Activated naive CD4-positive, alpha-beta T cell treated with anti-CD3 and anti-CD28 coated beads, Interleukin-2, amount 10 ng/mL, durations not matched to agents 7 days and 5 days (primary cell): ENCODE data around the gene ADRA2B.
"Not testable (repeated sequence)": the region's sequence is repeated elsewhere in the genome, so short reads cannot be mapped to it uniquely, and the experiment has no call there.

Experiments used
- CTCF ChIA-PET: fragments of 350-600 bp; sonication (Branson Sonifier 250); formaldehyde crosslinking; loops from one replicate; lab custom pipeline; 2021; ENCODE audit warnings: antibody characterized with exemption; lab: Charles Lee
- DNase-seq: peaks from one replicate; pipeline ENCODE4 v3.0.0-alpha.2; 2020
- H3K27ac Mint-ChIP-seq: one replicate; pipeline ENCODE4 v1.8.0; 2021; ENCODE audit warnings: mild to moderate bottlenecking, moderate library complexity, mixed read lengths
- H3K27me3 Mint-ChIP-seq: one replicate; pipeline ENCODE4 v1.8.0; 2021; ENCODE audit warnings: mild to moderate bottlenecking, mixed read lengths
- H3K36me3 Mint-ChIP-seq: one replicate; pipeline ENCODE4 v1.8.0; 2021; ENCODE audit warnings: mixed read lengths
- H3K4me1 Mint-ChIP-seq: one replicate; pipeline ENCODE4 v1.8.0; 2021; ENCODE audit warnings: mixed read lengths
- H3K4me3 Mint-ChIP-seq: one replicate; pipeline ENCODE4 v1.8.0; 2021; ENCODE audit warnings: mild to moderate bottlenecking, moderate library complexity, mixed read lengths
- H3K9me3 Mint-ChIP-seq: one replicate; pipeline ENCODE4 v1.8.0; 2021; ENCODE audit warnings: mixed read lengths

The ADRA2B gene

GRCh38 chr2:96067902-96068581, 48.3 kb downstream of the ADRA2B start:
- CTCF ChIA-PET, H3K36me3 Mint-ChIP-seq, H3K4me3 Mint-ChIP-seq, H3K9me3 Mint-ChIP-seq, H3K27ac Mint-ChIP-seq, H3K4me1 Mint-ChIP-seq, DNase-seq: not testable (repeated sequence)
- H3K27me3 Mint-ChIP-seq, result peaks cover 22% of the 10 kb centered on the region

DNA sequence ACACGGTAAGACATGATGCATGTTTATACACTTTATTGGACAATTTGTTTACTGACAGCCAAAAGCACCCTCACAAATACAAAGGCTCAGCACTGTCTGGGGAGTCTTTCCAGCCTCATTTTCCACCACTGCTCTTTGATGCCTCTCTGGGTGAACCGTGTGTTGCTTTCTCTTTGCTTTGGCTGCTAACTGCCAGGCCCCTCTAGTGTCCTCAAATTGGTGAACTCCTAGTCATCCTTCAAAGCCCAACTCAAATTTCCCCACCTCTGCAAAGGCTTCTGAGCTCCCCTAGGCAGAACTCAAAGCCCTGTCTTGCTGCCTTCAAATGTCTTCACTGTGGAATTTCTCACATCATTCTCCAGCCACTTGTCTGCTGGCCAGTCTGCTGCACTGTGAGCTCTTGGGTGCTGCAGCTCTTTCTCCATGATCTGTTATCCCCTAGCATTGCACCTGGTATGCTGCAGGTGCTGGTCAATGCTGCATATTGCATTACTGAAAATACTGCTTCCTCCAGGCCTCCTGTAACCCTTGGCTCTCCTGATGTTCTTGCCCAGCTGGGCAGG, 49.2 kb downstream of the ADRA2B start:
- H3K36me3 Mint-ChIP-seq, CTCF ChIA-PET, H3K4me3 Mint-ChIP-seq, H3K27ac Mint-ChIP-seq, H3K9me3 Mint-ChIP-seq, DNase-seq, H3K4me1 Mint-ChIP-seq: not testable (repeated sequence)
- peaks cover 18% of the 10 kb centered on the region for H3K27me3 Mint-ChIP-seq

DNA sequence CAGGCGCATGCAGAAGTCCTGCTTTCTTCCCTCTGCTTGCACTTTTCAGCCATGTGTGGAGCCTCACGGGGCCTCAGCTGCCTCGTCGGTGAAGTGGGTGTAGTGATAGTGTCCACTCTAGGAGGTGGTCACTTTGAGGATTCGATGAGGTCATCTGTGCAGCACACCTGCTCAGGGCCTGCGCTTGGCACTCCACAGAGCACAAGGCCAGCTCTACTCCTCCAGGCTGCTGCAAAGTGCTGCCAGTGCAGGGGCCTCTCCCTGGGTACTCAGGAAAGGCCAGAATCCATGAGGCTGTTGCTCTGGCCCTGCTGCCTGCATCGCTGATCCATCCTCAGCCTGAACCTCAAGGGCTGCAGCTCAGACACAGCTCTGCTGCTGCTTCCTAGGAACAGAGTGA, 49.9 kb downstream of the ADRA2B start:
- not testable (repeated sequence) for H3K4me1 Mint-ChIP-seq, H3K4me3 Mint-ChIP-seq

DNA sequence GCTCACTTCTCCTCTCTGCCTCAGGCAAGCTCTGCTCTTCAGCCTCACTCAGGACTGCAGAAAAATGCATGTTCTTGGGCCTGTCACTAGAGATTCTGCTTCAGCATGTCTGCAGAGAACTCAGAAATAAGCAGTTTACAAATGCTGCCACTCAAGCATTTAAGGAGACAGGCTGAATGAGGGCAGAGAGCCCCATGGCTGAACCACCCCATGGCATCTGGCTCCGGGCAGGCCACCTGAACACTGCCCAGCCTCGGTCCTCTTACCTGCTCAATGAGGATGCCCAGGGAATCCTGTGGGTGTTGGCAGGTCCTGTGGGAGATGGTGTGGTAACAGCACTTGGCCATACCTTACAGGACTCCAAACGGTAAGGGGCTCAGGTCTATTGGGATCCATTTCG, 50.4 kb downstream of the ADRA2B start:
- CTCF ChIA-PET, H3K27ac Mint-ChIP-seq, DNase-seq, H3K4me1 Mint-ChIP-seq, H3K4me3 Mint-ChIP-seq, H3K36me3 Mint-ChIP-seq, H3K9me3 Mint-ChIP-seq: not testable (repeated sequence)
- peaks cover 11% of the 10 kb centered on the region for H3K27me3 Mint-ChIP-seq

More for the DNA sequence above, 49.9 kb downstream of the ADRA2B start:
- H3K36me3 Mint-ChIP-seq, H3K27ac Mint-ChIP-seq, CTCF ChIA-PET, H3K9me3 Mint-ChIP-seq, DNase-seq: not testable (repeated sequence)
- peaks cover 17% of the 10 kb centered on the region for H3K27me3 Mint-ChIP-seq

- H3K4me1 Mint-ChIP-seq, result peaks cover 6% of the 10 kb centered on the region
- CTCF ChIA-PET, result no interaction called here
- no peaks in the 10 kb centered on the region for H3K36me3 Mint-ChIP-seq
- no peak overlapping the region for H3K27ac Mint-ChIP-seq
- no peak for DNase-seq
- no peaks in the 10 kb centered on the region for H3K9me3 Mint-ChIP-seq
- no peak overlapping the region for H3K4me3 Mint-ChIP-seq
- peaks cover 8% of the 10 kb centered on the region for H3K27me3 Mint-ChIP-seq
Measured at GRCh38 chr2:96065381-96065930, 50.9 kb downstream of the ADRA2B start.

- H3K27ac Mint-ChIP-seq, DNase-seq, CTCF ChIA-PET, H3K9me3 Mint-ChIP-seq, H3K4me1 Mint-ChIP-seq, H3K36me3 Mint-ChIP-seq, H3K4me3 Mint-ChIP-seq, H3K27me3 Mint-ChIP-seq: not testable (repeated sequence)
Measured at GRCh38 chr2:96064760-96065159, 51.6 kb downstream of the ADRA2B start.

DNA sequence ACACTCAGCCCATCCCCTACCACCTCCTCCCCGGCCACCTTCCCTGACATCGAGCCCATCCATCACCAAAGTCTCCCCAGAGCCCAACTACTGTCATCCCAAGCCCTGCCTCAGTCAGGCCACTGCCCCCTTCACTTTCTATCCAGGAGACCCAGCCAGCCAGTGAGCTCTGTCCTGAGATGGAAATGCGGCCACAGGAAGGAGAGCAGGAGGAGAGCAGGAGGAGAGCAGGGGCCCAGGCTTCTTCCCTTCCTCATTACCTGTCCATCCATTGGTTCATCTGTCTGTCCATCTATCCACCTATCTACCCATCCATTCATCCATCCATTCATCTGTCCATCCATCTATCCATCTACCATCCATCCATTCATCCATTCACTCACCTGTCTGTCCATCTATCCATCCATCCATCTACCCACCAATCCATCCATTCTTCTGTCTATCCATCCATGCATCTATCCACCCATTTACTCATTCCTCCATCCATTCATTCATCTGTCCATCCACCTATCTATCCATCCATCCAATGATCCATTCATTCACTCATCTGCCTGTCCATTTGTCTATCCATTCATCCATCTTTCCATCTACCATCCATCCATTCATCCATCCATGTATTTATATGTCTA, 52.2 kb downstream of the ADRA2B start:
- H3K4me3 Mint-ChIP-seq, H3K27ac Mint-ChIP-seq, H3K27me3 Mint-ChIP-seq, H3K36me3 Mint-ChIP-seq, DNase-seq, H3K9me3 Mint-ChIP-seq, H3K4me1 Mint-ChIP-seq, CTCF ChIA-PET: not testable (repeated sequence)

- H3K9me3 Mint-ChIP-seq, H3K4me3 Mint-ChIP-seq, H3K27me3 Mint-ChIP-seq, H3K4me1 Mint-ChIP-seq, H3K36me3 Mint-ChIP-seq, CTCF ChIA-PET: not testable (repeated sequence)
- peak; percentile 44 for DNase-seq
- peak overlapping the region; percentile 53 for H3K27ac Mint-ChIP-seq
Measured at GRCh38 chr2:96063116-96063899, 53.1 kb downstream of the ADRA2B start.
